ENCODE results near the gene GPANK1. TPM values are rescaled to one million over a fixed set of nuclear protein-coding genes. Genes with fewer than 3 reads are reported as not detected.

The GPANK1 gene
- total RNA-seq, 2 experiments from 2014 or later: 30.7 to 32.0 TPM

Small RNAs within 50 kb of the gene (microRNA-seq; reads per million reads assigned to microRNA genes)
- gene MIR4646 (not detected), gene MIR6832 (2.1 reads per million)

Other genes starting within 250 kb of the GPANK1 start
- 10 to 100 TPM; 41.5 to 42.8 TPM for gene MICB, start 166.9 kb downstream of the GPANK1 start, total RNA-seq
- not detected for gene MCCD1, start 136.0 kb downstream of the GPANK1 start, total RNA-seq
- gene DDX39B, start 123.0 kb downstream of the GPANK1 start, total RNA-seq: 100 to 1,000 TPM; 531 to 555 TPM
- gene ATP6V1G2, start 118.4 kb downstream of the GPANK1 start, total RNA-seq: 1 to 10 TPM; 4.5 to 5.5 TPM
- gene NFKBIL1, start 117.4 kb downstream of the GPANK1 start, total RNA-seq: 10 to 100 TPM; 15.4 to 17.6 TPM
- gene LTA, start 92.7 kb downstream of the GPANK1 start, total RNA-seq: 10 to 100 TPM; 15.2 to 16.7 TPM
- 10 to 100 TPM; 18.5 to 18.6 TPM for gene TNF, start 89.4 kb downstream of the GPANK1 start, total RNA-seq
- gene LTB, start 82.6 kb downstream of the GPANK1 start, total RNA-seq: 100 to 1,000 TPM; 426 to 431 TPM
- gene LST1, start 78.7 kb downstream of the GPANK1 start, total RNA-seq: 100 to 1,000 TPM in 1 of 2 experiments, 10 to 100 TPM in 1; 91.8 to 105 TPM
- 10 to 100 TPM; 69.7 to 70.0 TPM for gene NCR3, start 72.0 kb downstream of the GPANK1 start, total RNA-seq
- gene AIF1, start 49.8 kb downstream of the GPANK1 start, total RNA-seq: 100 to 1,000 TPM; 117 to 118 TPM
- gene PRRC2A, start 44.3 kb downstream of the GPANK1 start, total RNA-seq: 100 to 1,000 TPM; 257 to 278 TPM
- gene BAG6, start 12.3 kb downstream of the GPANK1 start, total RNA-seq: 100 to 1,000 TPM; 242 to 251 TPM
- gene APOM, start 9.1 kb downstream of the GPANK1 start, total RNA-seq: 1 to 10 TPM; 3.1 to 4.6 TPM
- 10 to 100 TPM; 30.7 to 32.2 TPM for gene C6orf47, start 4.2 kb downstream of the GPANK1 start, total RNA-seq
- 100 to 1,000 TPM; 206 to 216 TPM for gene CSNK2B, start 1.1 kb upstream of the GPANK1 start, total RNA-seq
- 10 to 100 TPM; 33.8 to 36.4 TPM for gene LY6G5B, start 5.0 kb upstream of the GPANK1 start, total RNA-seq
- 1 to 10 TPM; 3.5 to 4.6 TPM for gene LY6G5C, start 16.1 kb upstream of the GPANK1 start, total RNA-seq
- 10 to 100 TPM; 57.8 to 64.0 TPM for gene ABHD16A, start 38.3 kb upstream of the GPANK1 start, total RNA-seq
- not detected for gene LY6G6F, start 41.9 kb upstream of the GPANK1 start, total RNA-seq
- gene LY6G6D, start 50.4 kb upstream of the GPANK1 start, total RNA-seq: not detected
- gene LY6G6C, start 56.7 kb upstream of the GPANK1 start, total RNA-seq: not detected
- gene MPIG6B, start 58.4 kb upstream of the GPANK1 start, total RNA-seq: 1 to 10 TPM; 1.2 to 1.5 TPM
- 10 to 100 TPM; 28.3 to 29.1 TPM for gene DDAH2, start 64.3 kb upstream of the GPANK1 start, total RNA-seq
- 100 to 1,000 TPM; 425 to 456 TPM for gene CLIC1, start 71.5 kb upstream of the GPANK1 start, total RNA-seq
- gene MSH5, start 75.0 kb upstream of the GPANK1 start, total RNA-seq: 10 to 100 TPM; 59.2 to 68.2 TPM
- gene SAPCD1, start 97.7 kb upstream of the GPANK1 start, total RNA-seq: 10 to 100 TPM; 13.1 to 18.1 TPM
- gene VWA7, start 112.3 kb upstream of the GPANK1 start, total RNA-seq: 1 to 10 TPM; 5.2 to 5.7 TPM
- gene VARS1, start 130.8 kb upstream of the GPANK1 start, total RNA-seq: 10 to 100 TPM; 68.2 to 75.3 TPM
- 10 to 100 TPM; 89.9 to 97.9 TPM for gene LSM2, start 142.0 kb upstream of the GPANK1 start, total RNA-seq
- gene HSPA1L, start 150.3 kb upstream of the GPANK1 start, total RNA-seq: 1 to 10 TPM; 3.3 to 4.5 TPM
- gene HSPA1A, start 150.5 kb upstream of the GPANK1 start, total RNA-seq: 10 to 100 TPM; 62.2 to 63.5 TPM
- 10 to 100 TPM; 49.0 to 55.7 TPM for gene HSPA1B, start 162.7 kb upstream of the GPANK1 start, total RNA-seq
- gene NEU1, start 197.8 kb upstream of the GPANK1 start, total RNA-seq: 10 to 100 TPM; 15.5 to 16.4 TPM
- gene SLC44A4, start 214.0 kb upstream of the GPANK1 start, total RNA-seq: not detected
- gene EHMT2, start 232.7 kb upstream of the GPANK1 start, total RNA-seq: 10 to 100 TPM; 77.5 to 80.6 TPM
- gene ZBTB12, start 237.1 kb upstream of the GPANK1 start, total RNA-seq: 1 to 10 TPM; 1.4 to 1.9 TPM

Data from activated naive CD8-positive, alpha-beta T cell treated with anti-CD3 and anti-CD28 coated beads, Interleukin-2, amount 10 ng/mL, durations not matched to agents 7 days and 5 days (primary cell).